Right lung (tissue), 5 donors: ENCODE results near the gene TAS1R3. TPM values are rescaled to one million over a fixed set of nuclear protein-coding genes. Genes with fewer than 3 reads are reported as not detected.

ENCODE experiments used
- DNase-seq, 2 donors: peaks; one replicate each; pipeline ENCODE4 v3.0.0-alpha.2; 2013
- polyA plus RNA-seq, 5 donors: library from polyadenylated mRNA; unstranded; fragments of 120-200 nt; gene quantifications; one replicate each; pipeline versions ENCODE4 v1.2.1 to v1.2.3, GENCODE V29; 2013; ENCODE audit warnings: inconsistent platforms in 1 of 5, low replicate concordance in 1 of 5; ENCODE audit not compliant: insufficient read length in 5 of 5, insufficient read depth in 1 of 5

TAS1R3 gene
- polyA plus RNA-seq, 5 donors, result 0.24 to 0.88 (median 0.49) TPM

- DNase-seq, result no peak
Measured at GRCh38 chr1:1294250-1294890, 36.7 kb upstream of the TAS1R3 start.

GRCh38 chr1:1295154-1295923, 35.7 kb upstream of the TAS1R3 start:
- no peak for DNase-seq

GRCh38 chr1:1296070-1297061, 34.7 kb upstream of the TAS1R3 start:
- no peak for DNase-seq

GRCh38 chr1:1297802-1298424, 33.2 kb upstream of the TAS1R3 start:
- DNase-seq, result no peak

GRCh38 chr1:1298861-1299685, 32.0 kb upstream of the TAS1R3 start:
- no peak for DNase-seq

GRCh38 chr1:1299686-1300351, 31.3 kb upstream of the TAS1R3 start:
- DNase-seq, result no peak

GRCh38 chr1:1300352-1300739, 30.7 kb upstream of the TAS1R3 start:
- no peak for DNase-seq

- DNase-seq, result no peak
Measured at GRCh38 chr1:1302006-1302430, 29.1 kb upstream of the TAS1R3 start.

- DNase-seq, result no peak
Measured at GRCh38 chr1:1302951-1303509, 28.1 kb upstream of the TAS1R3 start.

GRCh38 chr1:1303736-1304135, 27.3 kb upstream of the TAS1R3 start:
- no peak for DNase-seq

- peak; percentile 70 to 79 for DNase-seq
Measured at GRCh38 chr1:1304331-1305299, 26.5 kb upstream of the TAS1R3 start.

- no peak for DNase-seq
Measured at GRCh38 chr1:1305300-1306069, 25.6 kb upstream of the TAS1R3 start.

GRCh38 chr1:1306070-1306660, 24.9 kb upstream of the TAS1R3 start:
- no peak for DNase-seq

- no peak for DNase-seq
Measured at GRCh38 chr1:1306661-1307260, 24.3 kb upstream of the TAS1R3 start.

GRCh38 chr1:1307261-1307922, 23.7 kb upstream of the TAS1R3 start:
- DNase-seq, result no peak
